ENCODE measurements around the gene CASK. TPM values are rescaled to one million over a fixed set of nuclear protein-coding genes. Genes with fewer than 3 reads are reported as not detected.
"Not testable (repeated sequence)": the region's sequence is repeated elsewhere in the genome, so short reads cannot be mapped to it uniquely, and the experiment has no call there.

The CASK gene
- total and polyA plus RNA-seq, 7 experiments from 2014 or later: 5.6 to 72.4 (median 43.5) TPM

GRCh38 chrX:41619221-41619620 is 304.1 kb downstream of the CASK start:
- no peaks in the 10 kb centered on the region for H3K27me3 ChIP-seq (ENCODE audit: control insufficient read depth in 2 of 2, insufficient read depth in 2 of 2, low read length in 2 of 2)
- ATAC-seq (no peak), DNase-seq (no peak)
- no peaks in the 10 kb centered on the region for H3K4me1 ChIP-seq (ENCODE audit: control insufficient read depth in 2 of 2, insufficient read depth in 2 of 2, low read length in 2 of 2)
- no peaks in the 10 kb centered on the region for H3K27me3 Mint-ChIP-seq
- POLR2A ChIA-PET: no interaction called here
- no peak overlapping the region for H3K27ac Mint-ChIP-seq
- no peak overlapping the region for H3K4me3 Mint-ChIP-seq
- no peak overlapping the region for H3K27ac ChIP-seq (ENCODE audit: low read depth, low read length)
- no peaks in the 10 kb centered on the region for H3K9me3 Mint-ChIP-seq
- no peaks in the 10 kb centered on the region for H3K9me3 ChIP-seq (ENCODE audit: control insufficient read depth in 2 of 3, low read length in 3 of 3)
- H3K36me3 Mint-ChIP-seq: peaks cover 0 to 18% (median 13%) of the 10 kb centered on the region in 5 donors
- H3K36me3 ChIP-seq (ENCODE audit: control insufficient read depth in 2 of 3, insufficient read depth in 3 of 3, low read length in 3 of 3): no peaks in the 10 kb centered on the region
- intact Hi-C loops (cut with micrococcal nuclease): no loop called here
- H3K4me1 Mint-ChIP-seq: no peaks in the 10 kb centered on the region
- CTCF ChIA-PET: no interaction called here
- H3K4me3 ChIP-seq (ENCODE audit: low read length): no peak overlapping the region

DNA sequence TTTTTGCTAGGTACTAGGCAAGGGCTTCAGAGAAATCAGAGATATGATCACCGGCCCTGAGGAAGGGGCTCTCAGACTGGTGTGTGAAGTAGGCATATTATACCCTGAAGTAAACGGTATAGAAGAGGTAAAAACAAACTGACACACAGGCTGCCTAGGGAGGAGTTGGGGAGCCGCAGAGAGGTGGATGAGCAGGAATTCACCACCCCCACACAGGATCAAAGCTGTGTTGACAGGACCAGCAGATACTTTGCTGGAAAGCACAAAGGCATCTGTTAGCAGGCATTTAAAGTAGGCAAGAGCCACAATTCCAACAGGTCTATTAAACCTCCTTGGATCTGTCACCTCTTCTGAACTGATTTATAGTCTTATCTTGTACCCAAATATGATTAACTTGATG is 306.4 kb downstream of the CASK start:
- Histone ChIP-seq H3K27me3 (ENCODE audit: control insufficient read depth in 2 of 2, insufficient read depth in 2 of 2, low read length in 2 of 2) (no peaks in the 10 kb centered on the region), H3K36me3 (ENCODE audit: control insufficient read depth in 2 of 3, insufficient read depth in 3 of 3, low read length in 3 of 3) (no peaks in the 10 kb centered on the region), H3K27ac (ENCODE audit: low read depth, low read length) (no peak overlapping the region), H3K9me3 (ENCODE audit: control insufficient read depth in 2 of 3, low read length in 3 of 3) (no peaks in the 10 kb centered on the region), H3K4me1 (ENCODE audit: control insufficient read depth in 2 of 2, insufficient read depth in 2 of 2, low read length in 2 of 2) (no peaks in the 10 kb centered on the region), H3K4me3 (ENCODE audit: low read length) (no peak overlapping the region)
- DNase-seq (no peak), ATAC-seq (no peak)
- Mint-ChIP-seq H3K36me3 (peaks cover 0 to 9% (median 6%) of the 10 kb centered on the region in 5 donors), H3K27ac (no peak overlapping the region), H3K4me1 (no peaks in the 10 kb centered on the region), H3K9me3 (no peaks in the 10 kb centered on the region), H3K27me3 (no peaks in the 10 kb centered on the region), H3K4me3 (no peak overlapping the region)
- ChIA-PET POLR2A (no interaction called here), CTCF (no interaction called here)
- intact Hi-C loops (cut with micrococcal nuclease): no loop called here

DNA sequence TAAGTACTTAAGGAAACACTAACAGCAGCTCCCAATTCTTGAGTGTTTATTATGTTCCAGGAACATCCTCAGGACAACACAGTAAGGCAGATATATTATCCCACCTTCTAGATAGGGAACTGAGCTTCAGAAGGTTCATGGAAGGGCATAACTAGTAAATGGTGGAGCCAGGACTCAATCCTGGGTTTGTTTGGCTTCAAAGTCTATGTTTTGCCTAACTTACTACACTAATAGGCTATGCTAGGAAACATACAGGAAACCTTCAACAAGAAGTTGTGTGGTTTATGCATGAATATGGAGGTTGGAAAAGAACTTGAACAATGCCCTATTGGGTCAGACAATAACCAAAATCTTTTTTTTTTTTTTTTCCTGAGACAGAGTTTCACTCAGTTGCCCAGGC is 307.1 kb downstream of the CASK start:
- Mint-ChIP-seq H3K27ac (no peak overlapping the region), H3K36me3 (peaks cover 0 to 7% (median 5%) of the 10 kb centered on the region in 5 donors), H3K4me1 (no peaks in the 10 kb centered on the region), H3K4me3 (no peak overlapping the region), H3K9me3 (no peaks in the 10 kb centered on the region), H3K27me3 (no peaks in the 10 kb centered on the region)
- Histone ChIP-seq H3K4me1 (ENCODE audit: control insufficient read depth in 2 of 2, insufficient read depth in 2 of 2, low read length in 2 of 2) (no peaks in the 10 kb centered on the region), H3K27me3 (ENCODE audit: control insufficient read depth in 2 of 2, insufficient read depth in 2 of 2, low read length in 2 of 2) (no peaks in the 10 kb centered on the region), H3K27ac (ENCODE audit: low read depth, low read length) (no peak overlapping the region), H3K4me3 (ENCODE audit: low read length) (no peak overlapping the region), H3K9me3 (ENCODE audit: control insufficient read depth in 2 of 3, low read length in 3 of 3) (no peaks in the 10 kb centered on the region), H3K36me3 (ENCODE audit: control insufficient read depth in 2 of 3, insufficient read depth in 3 of 3, low read length in 3 of 3) (no peaks in the 10 kb centered on the region)
- ChIA-PET CTCF (no interaction called here), POLR2A (interaction anchor here (0.8 kb wide), 1 partner anchor 504 kb away, joined by 4 read pairs; no protein-coding TSS in a partner anchor)
- ATAC-seq (no peak), DNase-seq (no peak)
- intact Hi-C loops (cut with micrococcal nuclease): no loop called here

- H3K9me3 ChIP-seq (ENCODE audit: control insufficient read depth in 2 of 3, low read length in 3 of 3): no peaks in the 10 kb centered on the region
- intact Hi-C loops (cut with micrococcal nuclease): no loop called here
- POLR2A ChIA-PET: no interaction called here
- Mint-ChIP-seq H3K9me3 (peaks cover 0 to 2% (median 0%) of the 10 kb centered on the region in 11 donors), H3K4me3 (no peak overlapping the region), H3K36me3 (peaks cover 0 to 28% (median 9%) of the 10 kb centered on the region in 5 donors), H3K27me3 (no peaks in the 10 kb centered on the region), H3K27ac (no peak overlapping the region), H3K4me1 (no peaks in the 10 kb centered on the region)
- no peaks in the 10 kb centered on the region for H3K27me3 ChIP-seq (ENCODE audit: control insufficient read depth in 2 of 2, insufficient read depth in 2 of 2, low read length in 2 of 2)
- no peak for DNase-seq
- CTCF ChIA-PET: no interaction called here
- no peaks in the 10 kb centered on the region for H3K36me3 ChIP-seq (ENCODE audit: control insufficient read depth in 2 of 3, insufficient read depth in 3 of 3, low read length in 3 of 3)
- no peak overlapping the region for H3K4me3 ChIP-seq (ENCODE audit: low read length)
- H3K4me1 ChIP-seq (ENCODE audit: control insufficient read depth in 2 of 2, insufficient read depth in 2 of 2, low read length in 2 of 2): no peaks in the 10 kb centered on the region
- H3K27ac ChIP-seq (ENCODE audit: low read depth, low read length): no peak overlapping the region
- no peak for ATAC-seq
Observed at GRCh38 chrX:41608244-41608643, 315.1 kb downstream of the CASK start.

DNA sequence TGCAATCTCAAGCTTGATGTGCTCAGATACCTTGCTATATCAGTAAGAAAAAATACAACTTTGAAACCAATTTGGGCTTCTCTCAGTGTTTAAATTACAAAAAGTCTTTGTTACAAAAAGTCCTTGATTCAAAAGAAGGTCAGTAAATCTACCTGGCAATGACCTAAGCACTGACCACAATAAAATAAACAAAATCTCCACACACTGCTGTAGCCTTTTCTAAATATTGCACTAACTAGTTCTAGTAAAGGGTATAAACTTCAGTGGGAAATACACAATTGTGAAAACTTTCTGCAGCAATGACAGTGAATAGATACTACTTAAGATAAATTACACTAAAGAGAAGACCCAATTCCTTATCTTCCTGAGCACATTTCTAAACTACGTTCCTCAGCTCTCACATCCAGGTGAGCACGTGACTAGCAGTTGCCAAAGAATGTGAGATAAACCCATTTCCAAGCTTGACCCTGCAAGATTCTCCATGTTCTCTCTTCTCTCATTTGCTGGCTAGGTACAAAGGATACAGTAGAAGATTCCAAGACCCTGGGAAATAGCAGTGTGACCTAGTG is 316.0 kb downstream of the CASK start:
- Histone ChIP-seq H3K27me3 (ENCODE audit: control insufficient read depth in 2 of 2, insufficient read depth in 2 of 2, low read length in 2 of 2) (no peaks in the 10 kb centered on the region), H3K4me3 (ENCODE audit: low read length) (no peak overlapping the region), H3K9me3 (ENCODE audit: control insufficient read depth in 2 of 3, low read length in 3 of 3) (no peaks in the 10 kb centered on the region), H3K27ac (ENCODE audit: low read depth, low read length) (no peak overlapping the region), H3K4me1 (ENCODE audit: control insufficient read depth in 2 of 2, insufficient read depth in 2 of 2, low read length in 2 of 2) (no peaks in the 10 kb centered on the region), H3K36me3 (ENCODE audit: control insufficient read depth in 2 of 3, insufficient read depth in 3 of 3, low read length in 3 of 3) (no peaks in the 10 kb centered on the region)
- H3K4me1 Mint-ChIP-seq: no peaks in the 10 kb centered on the region
- ChIA-PET CTCF (no interaction called here), POLR2A (no interaction called here)
- DNase-seq (no peak), ATAC-seq (no peak)
- H3K27me3 Mint-ChIP-seq: no peaks in the 10 kb centered on the region
- H3K27ac Mint-ChIP-seq: no peak overlapping the region
- peaks cover 0 to 28% (median 9%) of the 10 kb centered on the region in 5 donors for H3K36me3 Mint-ChIP-seq
- intact Hi-C loops (cut with micrococcal nuclease): no loop called here
- H3K9me3 Mint-ChIP-seq: peaks cover 0 to 2% (median 0%) of the 10 kb centered on the region in 11 donors
- H3K4me3 Mint-ChIP-seq: no peak overlapping the region

DNA sequence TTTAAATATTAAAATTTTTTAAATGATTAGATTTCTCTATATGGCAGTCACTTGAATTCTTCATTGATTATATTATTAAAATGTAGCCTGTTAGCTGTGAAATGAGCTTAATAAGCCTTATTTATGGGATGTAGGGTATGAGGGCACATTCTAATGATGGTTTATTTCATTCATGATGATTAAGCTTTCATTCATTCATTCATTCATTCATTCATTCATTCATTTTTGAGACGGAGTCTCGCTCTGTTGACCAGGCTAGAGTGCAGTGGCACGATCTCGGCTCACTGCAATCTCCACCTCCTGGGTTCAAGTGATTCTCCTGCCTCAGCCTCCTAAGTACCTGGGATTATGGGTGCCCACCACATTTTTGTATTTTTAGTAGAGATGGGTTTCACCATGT is 317.3 kb downstream of the CASK start:
- intact Hi-C loops (cut with micrococcal nuclease); H3K27ac Mint-ChIP-seq; ATAC-seq; CTCF ChIA-PET; H3K9me3 Mint-ChIP-seq; H3K4me1 Mint-ChIP-seq; H3K36me3 ChIP-seq (ENCODE audit: control insufficient read depth in 2 of 3, insufficient read depth in 3 of 3, low read length in 3 of 3); H3K27me3 Mint-ChIP-seq; H3K27ac ChIP-seq (ENCODE audit: low read depth, low read length); H3K4me3 ChIP-seq (ENCODE audit: low read length); POLR2A ChIA-PET; H3K4me1 ChIP-seq (ENCODE audit: control insufficient read depth in 2 of 2, insufficient read depth in 2 of 2, low read length in 2 of 2); DNase-seq; H3K4me3 Mint-ChIP-seq; H3K9me3 ChIP-seq (ENCODE audit: control insufficient read depth in 2 of 3, low read length in 3 of 3); H3K27me3 ChIP-seq (ENCODE audit: control insufficient read depth in 2 of 2, insufficient read depth in 2 of 2, low read length in 2 of 2): not testable (repeated sequence)
- H3K36me3 Mint-ChIP-seq: peaks cover 0 to 28% (median 7%) of the 10 kb centered on the region in 5 donors

DNA sequence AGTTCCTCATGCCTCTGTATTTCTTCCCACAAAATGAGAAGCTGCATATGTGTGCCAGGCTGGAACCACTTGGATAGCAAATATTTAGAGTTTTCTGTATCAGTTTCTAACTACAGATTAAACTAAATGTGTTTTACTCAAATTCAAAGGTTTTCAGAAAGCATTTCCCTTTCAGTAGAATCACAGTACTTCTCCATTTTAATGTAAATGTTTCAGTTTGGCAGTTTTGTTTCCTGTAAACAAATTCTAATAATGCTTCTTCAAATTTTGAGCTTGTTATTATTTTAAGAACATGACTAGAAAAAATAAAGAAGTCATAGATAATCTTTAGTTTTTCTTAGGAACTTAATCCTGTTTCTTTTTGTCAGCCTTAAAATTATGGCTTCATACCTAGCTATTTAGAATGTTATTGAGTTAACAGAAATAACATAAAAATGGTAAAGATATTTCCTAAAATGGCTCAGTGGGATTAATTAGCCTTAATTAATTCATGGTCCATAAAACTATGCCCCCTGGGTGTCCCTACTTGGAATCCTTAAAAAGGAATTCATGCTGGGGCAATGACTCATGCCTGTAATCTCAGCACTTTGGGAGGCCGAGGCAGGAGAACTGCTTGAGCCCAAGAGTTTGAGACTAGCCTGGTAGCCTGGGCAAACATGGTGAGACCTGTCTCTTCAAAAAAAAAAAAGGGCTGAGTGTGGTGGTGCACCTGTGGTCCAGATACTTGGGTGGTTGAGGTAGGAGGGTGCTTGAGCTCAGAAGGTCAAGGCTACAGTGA is 318.4 kb downstream of the CASK start:
- H3K4me3 ChIP-seq (ENCODE audit: low read length): no peak overlapping the region
- no peaks in the 10 kb centered on the region for H3K4me1 ChIP-seq (ENCODE audit: control insufficient read depth in 2 of 2, insufficient read depth in 2 of 2, low read length in 2 of 2)
- Mint-ChIP-seq H3K27ac (no peak overlapping the region), H3K4me1 (peaks cover 0 to 3% (median 0%) of the 10 kb centered on the region in 7 donors), H3K27me3 (no peaks in the 10 kb centered on the region), H3K36me3 (peaks cover 0 to 19% (median 8%) of the 10 kb centered on the region in 5 donors), H3K4me3 (no peak overlapping the region), H3K9me3 (peaks cover 0 to 3% (median 0%) of the 10 kb centered on the region in 11 donors)
- H3K27ac ChIP-seq (ENCODE audit: low read depth, low read length): no peak overlapping the region
- H3K36me3 ChIP-seq (ENCODE audit: control insufficient read depth in 2 of 3, insufficient read depth in 3 of 3, low read length in 3 of 3): no peaks in the 10 kb centered on the region
- ATAC-seq (no peak), DNase-seq (no peak)
- POLR2A ChIA-PET: no interaction called here
- intact Hi-C loops (cut with micrococcal nuclease): no loop called here
- no peaks in the 10 kb centered on the region for H3K27me3 ChIP-seq (ENCODE audit: control insufficient read depth in 2 of 2, insufficient read depth in 2 of 2, low read length in 2 of 2)
- no peaks in the 10 kb centered on the region for H3K9me3 ChIP-seq (ENCODE audit: control insufficient read depth in 2 of 3, low read length in 3 of 3)
- CTCF ChIA-PET: no interaction called here

All from naive thymus-derived CD4-positive, alpha-beta T cell (primary cell).